OCI-LY3 (cell line): ENCODE measurements around the gene NPC1L1.

ENCODE experiments used
- H2AFZ ChIP-seq: fragments of 200-600, 300-600 bp; shearing (Covaris generic); 2 replicates; pipeline ENCODE4 v1.6.0; 2014; ENCODE audit warnings: antibody characterized with exemption, low read depth, low read length
- H3K27ac ChIP-seq: fragments of 200-600, 300-600 bp; sonication (generic); 2 replicates; pipeline ENCODE4 v1.5.1; 2014; ENCODE audit warnings: mild to moderate bottlenecking, low read length, moderate library complexity, mixed read lengths
- H3K27me3 ChIP-seq: fragments of 200-600, 300-600 bp; sonication (generic); 2 replicates; pipeline ENCODE4 v1.6.1; 2014; ENCODE audit warnings: low read depth, low read length, mixed read lengths
- H3K36me3 ChIP-seq: fragments of 200-600, 300-600 bp; sonication (generic); replicated peaks from 2 replicates; pipeline ENCODE3; 2014; ENCODE audit warnings: low read depth, low read length, mixed read lengths
- H3K4me1 ChIP-seq: fragments of 300-600, 200-600 bp; sonication (generic); 2 replicates; pipeline ENCODE4 v1.6.1; 2014; ENCODE audit warnings: low read length, mixed read lengths
- H3K4me2 ChIP-seq: fragments of 200-600, 300-600 bp; sonication (generic); 2 replicates; pipeline ENCODE4 v1.6.1; 2014; ENCODE audit warnings: low read length, mixed read lengths
- H3K4me3 ChIP-seq: fragments of 300-600, 200-600 bp; sonication (generic); 2 replicates; pipeline ENCODE4 v1.5.1; 2014; ENCODE audit warnings: antibody characterized with exemption, mild to moderate bottlenecking, low read length, moderate library complexity
- H3K79me2 ChIP-seq: fragments of 300-600, 200-600 bp; shearing (Covaris generic); 2 replicates; pipeline ENCODE4 v1.6.1; 2014; ENCODE audit warnings: mild to moderate bottlenecking, low read length, mixed read lengths
- H3K9ac ChIP-seq: fragments of 300-600, 200-600 bp; shearing (Covaris generic); 2 replicates; pipeline ENCODE4 v1.6.0; 2014; ENCODE audit warnings: mild to moderate bottlenecking, low read length, moderate library complexity
- H3K9me3 ChIP-seq: fragments of 200-600, 300-600 bp; shearing (Covaris generic); 2 replicates; pipeline ENCODE4 v1.6.1; 2014; ENCODE audit warnings: low read length, mixed read lengths; ENCODE audit not compliant: insufficient read depth
- H4K20me1 ChIP-seq: fragments of 200-600, 300-600 bp; sonication (generic); 2 replicates; pipeline ENCODE4 v1.6.1; 2016; ENCODE audit warnings: low read length, mixed read lengths; ENCODE audit not compliant: insufficient read depth
- CTCF ChIP-seq: fragments of 200-600, 300-600 bp; sonication (generic); IDR thresholded peaks from 2 replicates; pipeline ENCODE4 v1.5.1; 2014; ENCODE audit warnings: antibody characterized with exemption, low read length, low read depth
- EZH2phosphoT487 ChIP-seq: fragments of 200-600 bp; shearing (Covaris generic); IDR thresholded peaks from 2 replicates; pipeline ENCODE4 v1.6.1; 2018; ENCODE audit warnings: antibody characterized with exemption, mixed run types, low read depth

Gene NPC1L1

GRCh38 chr7:44521347-44522095, 19.6 kb downstream of the NPC1L1 start:
- no peak overlapping the region for H3K4me3 ChIP-seq
- H4K20me1 ChIP-seq = no peaks in the 10 kb centered on the region
- H3K79me2 ChIP-seq = no peaks in the 10 kb centered on the region
- 0 out of 2 replicates have a peak overlapping the region, but pooled peaks have one; percentile 9 for H2AFZ ChIP-seq
- H3K4me2 ChIP-seq = peak overlapping the region; percentile 9; the same call in 1 of the 2 replicates
- no peaks in the 10 kb centered on the region for H3K4me1 ChIP-seq
- TF ChIP-seq CTCF (no peak), EZH2phosphoT487 (no peak)
- no peak overlapping the region for H3K27ac ChIP-seq
- H3K27me3 ChIP-seq = no peaks in the 10 kb centered on the region
- no peak overlapping the region for H3K9ac ChIP-seq
- H3K36me3 ChIP-seq = no peaks in the 10 kb centered on the region
- no peaks in the 10 kb centered on the region for H3K9me3 ChIP-seq

- Histone ChIP-seq H3K4me1 (no peaks in the 10 kb centered on the region), H3K9ac (no peak overlapping the region), H3K4me2 (no peak overlapping the region), H3K4me3 (no peak overlapping the region), H3K36me3 (no peaks in the 10 kb centered on the region), H4K20me1 (no peaks in the 10 kb centered on the region), H3K27me3 (no peaks in the 10 kb centered on the region), H3K9me3 (no peaks in the 10 kb centered on the region), H3K79me2 (no peaks in the 10 kb centered on the region), H3K27ac (no peak overlapping the region), H2AFZ (no peak overlapping the region)
- no peak for TF ChIP-seq EZH2phosphoT487
- TF ChIP-seq CTCF = no peak
Measured at GRCh38 chr7:44520574-44520973, 20.6 kb downstream of the NPC1L1 start.

GRCh38 chr7:44519546-44519945, 21.6 kb downstream of the NPC1L1 start:
- Histone ChIP-seq H3K9me3 (no peaks in the 10 kb centered on the region), H3K4me2 (no peak overlapping the region), H3K4me1 (no peaks in the 10 kb centered on the region), H3K9ac (no peak overlapping the region), H2AFZ (no peak overlapping the region), H3K36me3 (no peaks in the 10 kb centered on the region), H3K4me3 (no peak overlapping the region), H3K27ac (no peak overlapping the region), H3K27me3 (no peaks in the 10 kb centered on the region), H3K79me2 (no peaks in the 10 kb centered on the region), H4K20me1 (no peaks in the 10 kb centered on the region)
- TF ChIP-seq CTCF = no peak
- TF ChIP-seq EZH2phosphoT487 = no peak

- H3K79me2 ChIP-seq = no peaks in the 10 kb centered on the region
- H3K4me3 ChIP-seq = no peak overlapping the region
- H3K27me3 ChIP-seq = no peaks in the 10 kb centered on the region
- H3K9me3 ChIP-seq = no peaks in the 10 kb centered on the region
- no peak overlapping the region for H3K27ac ChIP-seq
- H3K36me3 ChIP-seq = no peaks in the 10 kb centered on the region
- H3K9ac ChIP-seq = no peak overlapping the region
- no peak overlapping the region for H3K4me2 ChIP-seq
- no peak overlapping the region for H2AFZ ChIP-seq
- TF ChIP-seq EZH2phosphoT487 (no peak), CTCF (no peak)
- no peaks in the 10 kb centered on the region for H4K20me1 ChIP-seq
- no peaks in the 10 kb centered on the region for H3K4me1 ChIP-seq
Measured at GRCh38 chr7:44518761-44519160, 22.4 kb downstream of the NPC1L1 start.
